CD4-positive, alpha-beta T cell (primary cell): Measurements from ENCODE around the gene SMIM5. TPM values are rescaled to one million over a fixed set of nuclear protein-coding genes. Genes with fewer than 3 reads are reported as not detected.

Experiments used
- ATAC-seq: fragments of 200-7000 bp; cut with Tn5 transposase; one replicate; pipeline ENCODE4 v1.10.0; 2022; ENCODE audit warnings: mild to moderate bottlenecking; ENCODE audit not compliant: poor library complexity
- CTCF ChIA-PET: fragments of 350-600 bp; sonication (Branson Sonifier 250); formaldehyde crosslinking; loops from one replicate; lab custom pipeline; 2021; ENCODE audit warnings: antibody characterized with exemption, inconsistent platforms; lab: Charles Lee
- POLR2A ChIA-PET: fragments of 350-600 bp; sonication (Branson Sonifier 250); formaldehyde crosslinking; loops from one replicate; lab custom pipeline; 2021; ENCODE audit warnings: antibody characterized with exemption, inconsistent platforms; lab: Charles Lee
- DNase-seq, 14 experiments: peaks; one replicate each; pipeline ENCODE4 v3.0.0-alpha.2; 2013 to 2020; ENCODE audit warnings: mixed read lengths in 2 of 14
- H3K27ac ChIP-seq, 2 donors: one replicate each; pipeline versions ENCODE4 v1.5.1 to v1.7.0; 2013; ENCODE audit warnings: low read length in 2 of 2, low read depth in 1 of 2, mild to moderate bottlenecking in 1 of 2
- H3K27me3 ChIP-seq, 2 experiments: 1 replicate in 1 of 2; 2 replicates in 1 of 2; pipeline versions ENCODE4 v1.6.1 to v1.7.0; 2013; ENCODE audit warnings: low read length in 2 of 2, control low read depth in 1 of 2, mild to moderate bottlenecking in 1 of 2, moderate library complexity in 1 of 2; ENCODE audit not compliant: insufficient read depth in 2 of 2, control insufficient read depth in 1 of 2
- H3K36me3 ChIP-seq: one replicate; pipeline ENCODE4 v1.6.1; 2013; ENCODE audit warnings: low read length, control low read depth; ENCODE audit not compliant: insufficient read depth
- H3K4me1 ChIP-seq: one replicate; pipeline ENCODE4 v1.6.1; 2013; ENCODE audit warnings: low read length, control low read depth; ENCODE audit not compliant: insufficient read depth
- H3K4me3 ChIP-seq: one replicate; pipeline ENCODE4 v1.5.1; 2013; ENCODE audit warnings: mild to moderate bottlenecking, low read length, moderate library complexity
- H3K9me3 ChIP-seq, 2 experiments: 1 replicate in 1 of 2; 2 replicates in 1 of 2; pipeline versions ENCODE4 v1.6.1 to v1.7.0; 2013; ENCODE audit warnings: low read length in 2 of 2, mild to moderate bottlenecking in 2 of 2, control low read depth in 1 of 2, moderate library complexity in 1 of 2; ENCODE audit not compliant: control insufficient read depth in 1 of 2, insufficient read depth in 1 of 2
- H3K27ac Mint-ChIP-seq: one replicate; pipeline ENCODE4 v1.8.0; 2020; ENCODE audit warnings: mixed read lengths
- H3K27me3 Mint-ChIP-seq: one replicate; pipeline ENCODE4 v1.8.0; 2021; ENCODE audit warnings: mixed read lengths
- H3K36me3 Mint-ChIP-seq: one replicate; pipeline ENCODE4 v1.8.0; 2021; ENCODE audit warnings: low read depth, mixed read lengths
- H3K4me1 Mint-ChIP-seq: one replicate; pipeline ENCODE4 v1.8.0; 2021; ENCODE audit warnings: low read depth, mixed read lengths
- H3K4me3 Mint-ChIP-seq: one replicate; pipeline ENCODE4 v1.8.0; 2020; ENCODE audit warnings: mild to moderate bottlenecking, mixed read lengths
- H3K9me3 Mint-ChIP-seq: one replicate; pipeline ENCODE4 v1.8.0; 2020; ENCODE audit warnings: mixed read lengths
- CTCF ChIP-seq: fragments of 200-600 bp; IDR thresholded peaks from one replicate; pipeline ENCODE4 v1.8.0; 2022; ENCODE audit warnings: antibody characterized with exemption, mild to moderate bottlenecking
- intact Hi-C, 2 experiments: fragments of 100-400 bp; cut with DNase I in 1 of 2; cut with micrococcal nuclease in 1 of 2; formaldehyde crosslinking; loops; one replicate each; pipeline versions ENCODE4 v1.15.1 to v1.9.0; 2023 to 2025; cut with DNase I, micrococcal nuclease
- total RNA-seq, 174 experiments: library from RNA in 2 of 174; stranded (reverse) in 2 of 174; gene quantifications; one replicate each; pipeline ENCODE4 v1.2.3 and lab custom pipeline; 2021 to 2026

Gene SMIM5
- total RNA-seq, 2 experiments from 2014 or later: 0.75 to 1.3 TPM

- peaks cover 17% of the 10 kb centered on the region for H3K4me1 ChIP-seq
- H3K36me3 ChIP-seq: peaks cover 3% of the 10 kb centered on the region
- POLR2A ChIA-PET: no interaction called here
- no peaks in the 10 kb centered on the region for H3K27me3 ChIP-seq
- no peaks in the 10 kb centered on the region for H3K27me3 Mint-ChIP-seq
- DNase-seq (no peak), ATAC-seq (no peak)
- H3K9me3 Mint-ChIP-seq: no peaks in the 10 kb centered on the region
- TF ChIP-seq CTCF: no peak
- H3K4me1 Mint-ChIP-seq: peaks cover 13% of the 10 kb centered on the region
- H3K4me3 ChIP-seq: no peak overlapping the region
- H3K4me3 Mint-ChIP-seq: no peak overlapping the region
- H3K9me3 ChIP-seq: no peaks in the 10 kb centered on the region
- intact Hi-C loops: no loop called here
- H3K27ac ChIP-seq: no peak overlapping the region
- no peak overlapping the region for H3K27ac Mint-ChIP-seq
- H3K36me3 Mint-ChIP-seq: no peaks in the 10 kb centered on the region
- CTCF ChIA-PET: interaction anchor here (2.3 kb wide), 1 partner anchor 119 kb away, joined by 7 read pairs; no protein-coding TSS in a partner anchor
Measured at GRCh38 chr17:75630071-75630917, 2.9 kb upstream of the SMIM5 start.

GRCh38 chr17:75631353-75631752 is 1.9 kb upstream of the SMIM5 start:
- TF ChIP-seq CTCF: no peak
- H3K36me3 ChIP-seq: peaks cover 5% of the 10 kb centered on the region
- ATAC-seq: no peak
- peaks cover 17% of the 10 kb centered on the region for H3K4me1 ChIP-seq
- intact Hi-C loops: no loop called here
- DNase-seq: no peak
- no peaks in the 10 kb centered on the region for H3K27me3 ChIP-seq
- ChIA-PET CTCF (no interaction called here), POLR2A (no interaction called here)
- peaks cover 13% of the 10 kb centered on the region for H3K4me1 Mint-ChIP-seq
- no peak overlapping the region for H3K4me3 ChIP-seq
- no peak overlapping the region for H3K27ac ChIP-seq
- no peaks in the 10 kb centered on the region for H3K36me3 Mint-ChIP-seq
- no peaks in the 10 kb centered on the region for H3K9me3 ChIP-seq
- H3K27ac Mint-ChIP-seq: no peak overlapping the region
- no peak overlapping the region for H3K4me3 Mint-ChIP-seq
- H3K9me3 Mint-ChIP-seq: no peaks in the 10 kb centered on the region
- no peaks in the 10 kb centered on the region for H3K27me3 Mint-ChIP-seq

GRCh38 chr17:75632428-75632827 is 806 bp upstream of the SMIM5 start:
- no peaks in the 10 kb centered on the region for H3K27me3 ChIP-seq
- no peaks in the 10 kb centered on the region for H3K9me3 ChIP-seq
- DNase-seq: no peak
- no peak overlapping the region for H3K4me3 ChIP-seq
- no peak for TF ChIP-seq CTCF
- no peaks in the 10 kb centered on the region for H3K9me3 Mint-ChIP-seq
- peaks cover 13% of the 10 kb centered on the region for H3K4me1 Mint-ChIP-seq
- H3K27ac Mint-ChIP-seq: no peak overlapping the region
- POLR2A ChIA-PET: interaction anchor here (1.2 to 1.7 kb wide), 3 partner anchors 116 to 223 kb away, joined by 4 to 12 read pairs (median 9); partner anchors contain the start of gene WBP2
- no peak for ATAC-seq
- CTCF ChIA-PET: interaction anchor here (0.6 to 3.3 kb wide), 16 partner anchors 9 to 207 kb away, joined by 3 to 78 read pairs (median 4); partner anchors contain the start of genes RECQL5 and SAP30BP
- intact Hi-C loops: no loop called here
- no peaks in the 10 kb centered on the region for H3K27me3 Mint-ChIP-seq
- no peaks in the 10 kb centered on the region for H3K36me3 Mint-ChIP-seq
- peaks cover 4% of the 10 kb centered on the region for H3K36me3 ChIP-seq
- peaks cover 17% of the 10 kb centered on the region for H3K4me1 ChIP-seq
- no peak overlapping the region for H3K4me3 Mint-ChIP-seq
- no peak overlapping the region for H3K27ac ChIP-seq
